Measurements from ENCODE around the gene PLA2G5. TPM values are rescaled to one million over a fixed set of nuclear protein-coding genes. Genes with fewer than 3 reads are reported as not detected.
A peak's percentile ranks its signal among the peaks of the same experiment; 100 is the strongest.

PLA2G5 gene
- polyA plus RNA-seq, 1 donor (not counting 4 experiments of a cell fraction or from before 2014, with no cell fraction given) = 0.16 TPM

GRCh38 chr1:20035114-20035513, 34.9 kb upstream of the PLA2G5 start:
- Histone ChIP-seq H3K4me2 (ENCODE audit: control insufficient read depth, extremely low read depth, insufficient read depth, low read depth, low read length) (no peak overlapping the region), H3K27me3 (ENCODE audit: control insufficient read depth, extremely low read depth, insufficient read depth, low read length) (no peaks in the 10 kb centered on the region), H3K36me3 (ENCODE audit: control insufficient read depth in 2 of 2, extremely low read depth in 1 of 2, insufficient read depth in 2 of 2, low read length in 2 of 2) (no peaks in the 10 kb centered on the region), H3K9me3 (ENCODE audit: control insufficient read depth, low read depth, low read length) (no peaks in the 10 kb centered on the region), H3K9me1 (ENCODE audit: control insufficient read depth, extremely low read depth, insufficient read depth, low read length) (no peaks in the 10 kb centered on the region), H2AFZ (ENCODE audit: control insufficient read depth, low read length) (no peak overlapping the region), H3K79me2 (ENCODE audit: control insufficient read depth, insufficient read depth, low read length) (no peaks in the 10 kb centered on the region), H3K4me1 (ENCODE audit: control insufficient read depth, extremely low read depth, insufficient read depth, low read length) (peaks cover 30% of the 10 kb centered on the region), H3K27ac (ENCODE audit: control insufficient read depth, insufficient read depth, low read length) (no peak overlapping the region), H4K20me1 (ENCODE audit: control insufficient read depth, extremely low read depth, insufficient read depth, low read length) (no peaks in the 10 kb centered on the region), H3K9ac (ENCODE audit: control insufficient read depth, extremely low read depth, insufficient read depth, low read length) (no peak overlapping the region), H3K4me3 (ENCODE audit: control insufficient read depth in 2 of 3, extremely low read depth in 1 of 3, insufficient read depth in 2 of 3, low read depth in 1 of 3, low read length in 3 of 3) (no peak overlapping the region)
- TF ChIP-seq, protein P1, sequence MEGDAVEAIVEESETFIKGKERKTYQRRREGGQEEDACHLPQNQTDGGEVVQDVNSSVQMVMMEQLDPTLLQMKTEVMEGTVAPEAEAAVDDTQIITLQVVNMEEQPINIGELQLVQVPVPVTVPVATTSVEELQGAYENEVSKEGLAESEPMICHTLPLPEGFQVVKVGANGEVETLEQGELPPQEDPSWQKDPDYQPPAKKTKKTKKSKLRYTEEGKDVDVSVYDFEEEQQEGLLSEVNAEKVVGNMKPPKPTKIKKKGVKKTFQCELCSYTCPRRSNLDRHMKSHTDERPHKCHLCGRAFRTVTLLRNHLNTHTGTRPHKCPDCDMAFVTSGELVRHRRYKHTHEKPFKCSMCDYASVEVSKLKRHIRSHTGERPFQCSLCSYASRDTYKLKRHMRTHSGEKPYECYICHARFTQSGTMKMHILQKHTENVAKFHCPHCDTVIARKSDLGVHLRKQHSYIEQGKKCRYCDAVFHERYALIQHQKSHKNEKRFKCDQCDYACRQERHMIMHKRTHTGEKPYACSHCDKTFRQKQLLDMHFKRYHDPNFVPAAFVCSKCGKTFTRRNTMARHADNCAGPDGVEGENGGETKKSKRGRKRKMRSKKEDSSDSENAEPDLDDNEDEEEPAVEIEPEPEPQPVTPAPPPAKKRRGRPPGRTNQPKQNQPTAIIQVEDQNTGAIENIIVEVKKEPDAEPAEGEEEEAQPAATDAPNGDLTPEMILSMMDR (optimal IDR thresholded peaks at IDR 0.05 in 1 of 3, IDR thresholded peaks at IDR 0.05 in 1 of 3, conservative IDR thresholded peaks at IDR 0.05 in 1 of 3; ENCODE audit: extremely low read depth in 1 of 3, insufficient read depth in 2 of 3, low read length in 3 of 3) = no peak
- no peak for TF ChIP-seq EZH2 (IDR thresholded peaks at IDR 0.05; ENCODE audit: low read length)
- dilution Hi-C loops (cut with MboI; ENCODE audit: extremely low pct_ligation_motif_present, low sequenced_read_pairs) = no loop called here
- FAIRE-seq (no peak), DNase-seq (ENCODE audit: low read depth, low spot score) (no peak)

GRCh38 chr1:20037877-20038276, 32.1 kb upstream of the PLA2G5 start:
- Histone ChIP-seq H3K79me2 (ENCODE audit: control insufficient read depth, insufficient read depth, low read length) (no peaks in the 10 kb centered on the region), H3K27me3 (ENCODE audit: control insufficient read depth, extremely low read depth, insufficient read depth, low read length) (no peaks in the 10 kb centered on the region), H3K27ac (ENCODE audit: control insufficient read depth, insufficient read depth, low read length) (peak overlapping the region; percentile 6), H3K4me3 (ENCODE audit: control insufficient read depth in 2 of 3, extremely low read depth in 1 of 3, insufficient read depth in 2 of 3, low read depth in 1 of 3, low read length in 3 of 3) (peak overlapping the region in 2 of 3 experiments; percentile 6 to 24), H3K9ac (ENCODE audit: control insufficient read depth, extremely low read depth, insufficient read depth, low read length) (no peak overlapping the region), H3K9me3 (ENCODE audit: control insufficient read depth, low read depth, low read length) (no peaks in the 10 kb centered on the region), H3K9me1 (ENCODE audit: control insufficient read depth, extremely low read depth, insufficient read depth, low read length) (no peaks in the 10 kb centered on the region), H4K20me1 (ENCODE audit: control insufficient read depth, extremely low read depth, insufficient read depth, low read length) (no peaks in the 10 kb centered on the region), H3K4me2 (ENCODE audit: control insufficient read depth, extremely low read depth, insufficient read depth, low read depth, low read length) (peak overlapping the region; percentile 64), H3K4me1 (ENCODE audit: control insufficient read depth, extremely low read depth, insufficient read depth, low read length) (peaks cover 23% of the 10 kb centered on the region), H2AFZ (ENCODE audit: control insufficient read depth, low read length) (no peak overlapping the region), H3K36me3 (ENCODE audit: control insufficient read depth in 2 of 2, extremely low read depth in 1 of 2, insufficient read depth in 2 of 2, low read length in 2 of 2) (no peaks in the 10 kb centered on the region)
- peak; percentile 96 for FAIRE-seq
- peak; percentile 49 for DNase-seq (ENCODE audit: low read depth, low spot score)
- TF ChIP-seq EZH2 (IDR thresholded peaks at IDR 0.05; ENCODE audit: low read length) = no peak
- TF ChIP-seq, protein P1 (optimal IDR thresholded peaks at IDR 0.05 in 1 of 3, IDR thresholded peaks at IDR 0.05 in 1 of 3, conservative IDR thresholded peaks at IDR 0.05 in 1 of 3; ENCODE audit: extremely low read depth in 1 of 3, insufficient read depth in 2 of 3, low read length in 3 of 3) = no peak
- dilution Hi-C loops (cut with MboI; ENCODE audit: extremely low pct_ligation_motif_present, low sequenced_read_pairs) = no loop called here

Data from keratinocyte (primary cell).